GM12873 (cell line): ENCODE results near the gene HCRT.

Experiments used
- CTCF ChIP-seq: IDR thresholded peaks from 2 replicates; pipeline ENCODE4 v1.5.1; 2012; ENCODE audit warnings: low read depth, mild to moderate bottlenecking, moderate library complexity, low read length, control low read depth; ENCODE audit not compliant: insufficient read depth; ENCODE audit errors: missing control alignments

The HCRT gene

DNA sequence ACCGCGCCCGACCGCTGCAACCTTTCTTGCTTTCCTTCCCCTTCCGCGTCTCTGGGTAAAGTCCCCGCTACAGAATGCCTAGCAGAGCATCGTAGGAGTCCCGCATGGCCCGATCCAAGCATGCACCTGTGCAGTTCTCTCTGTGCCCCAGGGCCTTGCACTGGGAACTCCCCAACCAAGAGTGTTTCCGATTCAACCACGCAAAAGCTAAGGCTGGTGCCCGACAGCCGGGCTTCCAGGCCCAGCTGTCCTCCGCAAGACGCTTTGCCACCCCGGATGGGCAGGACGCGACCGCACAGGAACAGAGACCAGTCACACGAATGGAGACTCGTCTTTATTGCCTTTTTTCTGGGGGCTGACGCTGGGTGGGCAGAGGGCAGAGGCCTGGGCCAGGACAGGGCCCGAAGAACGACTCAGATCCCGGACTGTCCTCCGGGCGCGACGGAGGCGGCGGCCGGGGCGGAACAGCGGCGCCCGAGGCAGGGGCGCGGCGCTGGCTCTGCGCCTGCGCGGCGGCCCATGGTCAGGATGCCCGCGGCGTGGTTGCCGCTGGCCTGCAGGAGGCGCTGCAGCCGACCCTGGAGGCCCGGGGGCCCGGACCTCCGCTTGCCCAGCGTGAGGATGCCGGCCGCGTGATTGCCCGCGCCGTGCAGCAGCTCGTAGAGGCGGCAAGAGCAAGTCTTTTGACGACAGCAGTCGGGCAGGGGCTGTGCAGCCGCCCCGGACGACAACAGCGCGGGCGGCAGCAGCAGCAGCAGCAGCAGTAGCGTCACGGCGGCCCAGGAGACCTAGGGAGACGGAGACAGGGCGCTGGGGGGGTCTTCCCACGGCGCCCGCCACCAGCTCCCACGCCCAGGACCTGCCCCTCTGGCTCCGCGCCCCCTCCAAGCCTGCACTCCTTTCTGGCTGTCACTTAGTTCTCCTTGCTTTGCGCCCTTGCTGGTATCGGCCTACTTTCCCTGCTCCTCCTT, 1.2 kb downstream of the HCRT start:
- peak; percentile 84 for TF ChIP-seq CTCF

DNA sequence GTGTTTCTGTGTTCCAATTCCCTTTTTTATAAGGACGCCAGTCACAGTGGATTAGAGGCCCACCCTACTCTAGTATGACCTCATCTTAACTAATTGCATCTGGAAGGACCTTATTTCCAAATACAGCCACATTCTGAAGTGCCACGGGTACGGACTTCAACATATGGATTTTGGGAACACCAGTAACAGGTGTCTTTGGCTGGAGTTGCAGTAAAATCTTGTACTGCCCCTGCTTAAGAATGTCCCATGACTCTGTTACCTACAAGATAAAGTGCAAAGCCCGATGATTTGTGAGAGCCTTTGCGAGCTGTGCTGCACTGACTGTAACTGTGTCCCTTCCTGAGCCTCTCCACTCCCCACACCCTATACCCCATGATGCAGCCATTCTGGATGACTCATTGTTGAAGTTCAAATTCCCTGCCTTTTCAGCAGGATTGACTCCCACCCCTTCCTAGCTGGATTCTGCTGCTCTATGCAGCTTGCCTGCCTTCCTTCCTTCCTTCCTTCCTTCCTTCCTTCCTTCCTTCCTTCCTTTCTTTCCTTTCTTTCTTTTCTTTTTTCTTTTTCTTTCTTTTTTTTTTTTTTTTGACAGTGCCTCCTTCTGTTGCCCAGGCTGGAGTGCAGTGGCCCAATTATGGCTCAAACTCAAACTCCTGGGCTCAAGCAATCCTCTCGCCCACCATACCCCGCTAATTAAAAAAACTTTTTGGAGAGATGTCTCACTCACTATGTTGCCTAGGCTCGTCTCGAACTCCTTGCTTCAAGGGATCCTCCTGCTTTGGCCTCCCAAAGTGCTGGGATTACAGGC, 2.1 kb downstream of the HCRT start:
- no peak for TF ChIP-seq CTCF

GRCh38 chr17:42181851-42182207, 3.4 kb downstream of the HCRT start:
- TF ChIP-seq CTCF = no peak

DNA sequence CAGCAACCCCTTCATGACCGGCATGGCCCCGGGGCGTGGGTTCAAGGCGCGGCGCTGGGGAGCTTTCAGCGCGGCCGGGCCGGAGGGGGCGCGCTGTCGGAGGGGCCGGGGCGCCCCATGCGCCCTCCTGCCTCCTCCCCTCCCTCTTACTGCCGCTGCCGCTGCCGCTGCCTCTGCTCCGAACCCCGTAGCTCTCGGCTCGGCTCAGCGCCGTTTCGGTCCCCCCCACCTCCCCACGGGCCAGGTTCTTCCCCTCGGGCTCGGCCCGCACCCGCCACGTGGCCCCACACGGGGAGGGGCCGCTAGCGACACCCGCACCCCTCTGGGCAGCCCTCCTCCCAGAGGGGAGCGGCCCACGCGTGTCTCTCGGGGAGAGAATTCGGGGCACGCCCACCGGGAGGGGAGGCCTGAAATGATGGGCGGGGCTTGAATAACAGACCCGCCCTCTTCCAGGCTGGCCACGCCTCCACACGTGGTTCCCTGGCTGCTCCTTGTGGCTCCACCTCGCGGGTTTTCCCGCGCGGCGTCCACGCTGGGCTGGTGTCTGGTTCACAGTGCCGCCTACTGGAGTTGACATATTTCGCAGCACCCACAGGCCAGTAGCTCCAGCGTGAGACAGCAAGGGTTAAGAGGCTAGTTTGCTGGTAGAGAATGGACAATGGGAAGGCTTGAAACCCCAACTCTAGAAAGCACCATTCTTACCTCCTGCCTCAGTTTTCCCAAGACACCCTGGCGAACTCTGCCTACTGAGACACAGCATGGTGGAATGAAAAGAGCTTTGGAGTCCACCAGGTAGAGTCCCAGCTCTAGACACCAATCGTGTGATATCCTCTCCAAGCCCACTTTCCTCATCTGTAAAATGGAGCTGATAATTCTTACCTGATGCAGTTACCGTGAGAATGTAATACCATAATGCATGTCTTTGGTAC, 4.1 kb downstream of the HCRT start, which contains the start of gene KCNH4:
Gene KCNH4, minus strand, starts transcription at position 221 of the 929 bp plus-strand sequence. Its CDS starts 197 bp downstream, at position 24.
- peak; percentile 84 for TF ChIP-seq CTCF

- no peak for TF ChIP-seq CTCF
Measured at GRCh38 chr17:42180411-42180921, 4.8 kb downstream of the HCRT start.

- no peak for TF ChIP-seq CTCF
Measured at GRCh38 chr17:42179911-42180410, 5.3 kb downstream of the HCRT start.
